Measurements from ENCODE around the gene WDR81.
A peak's percentile ranks its signal among the peaks of the same experiment; 100 is the strongest.
"Not testable (repeated sequence)": the region's sequence is repeated elsewhere in the genome, so short reads cannot be mapped to it uniquely, and the experiment has no call there.

Gene WDR81

DNA sequence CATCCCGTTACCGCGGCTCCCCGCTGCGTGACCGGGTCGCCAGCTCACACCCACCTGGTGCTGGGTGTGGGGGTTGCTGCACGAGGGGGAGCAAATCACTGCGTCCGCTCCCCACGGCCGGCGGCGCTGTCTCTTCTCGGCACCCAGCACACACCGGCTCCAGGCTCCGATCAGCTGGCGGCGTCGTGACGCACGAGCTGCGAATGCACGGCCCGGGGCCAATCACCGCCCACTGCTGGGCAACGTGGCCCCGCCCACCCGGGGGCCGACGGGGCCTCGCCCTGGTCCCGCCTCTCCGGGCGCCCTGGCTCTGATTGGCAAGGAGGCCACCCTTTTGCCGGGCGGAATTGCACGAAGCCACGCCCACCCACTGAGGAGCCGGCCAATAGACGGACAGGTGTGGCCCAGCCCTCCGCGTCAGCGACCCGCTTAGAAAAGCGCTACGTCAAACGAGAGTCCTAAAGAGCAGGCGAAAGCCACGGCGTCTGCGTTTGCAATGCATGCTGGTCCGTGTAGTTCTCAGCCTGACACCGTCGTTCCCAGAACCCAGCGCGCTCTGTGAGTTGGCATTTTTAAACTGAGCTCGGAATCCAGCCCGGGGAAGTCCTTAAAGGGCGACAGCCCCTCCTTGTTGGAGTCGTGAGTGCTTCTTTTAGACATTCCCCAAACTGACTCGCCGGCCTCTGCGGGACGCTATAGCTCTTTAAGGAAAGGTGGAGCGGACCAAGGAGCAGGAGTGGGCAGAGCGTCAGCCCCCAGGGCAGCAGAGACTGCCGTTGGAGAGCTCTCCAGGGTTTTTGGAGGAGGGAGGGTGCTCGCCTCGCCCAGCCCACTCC lies 8.2 kb upstream of the WDR81 start:
- TF ChIP-seq, protein P1, sequence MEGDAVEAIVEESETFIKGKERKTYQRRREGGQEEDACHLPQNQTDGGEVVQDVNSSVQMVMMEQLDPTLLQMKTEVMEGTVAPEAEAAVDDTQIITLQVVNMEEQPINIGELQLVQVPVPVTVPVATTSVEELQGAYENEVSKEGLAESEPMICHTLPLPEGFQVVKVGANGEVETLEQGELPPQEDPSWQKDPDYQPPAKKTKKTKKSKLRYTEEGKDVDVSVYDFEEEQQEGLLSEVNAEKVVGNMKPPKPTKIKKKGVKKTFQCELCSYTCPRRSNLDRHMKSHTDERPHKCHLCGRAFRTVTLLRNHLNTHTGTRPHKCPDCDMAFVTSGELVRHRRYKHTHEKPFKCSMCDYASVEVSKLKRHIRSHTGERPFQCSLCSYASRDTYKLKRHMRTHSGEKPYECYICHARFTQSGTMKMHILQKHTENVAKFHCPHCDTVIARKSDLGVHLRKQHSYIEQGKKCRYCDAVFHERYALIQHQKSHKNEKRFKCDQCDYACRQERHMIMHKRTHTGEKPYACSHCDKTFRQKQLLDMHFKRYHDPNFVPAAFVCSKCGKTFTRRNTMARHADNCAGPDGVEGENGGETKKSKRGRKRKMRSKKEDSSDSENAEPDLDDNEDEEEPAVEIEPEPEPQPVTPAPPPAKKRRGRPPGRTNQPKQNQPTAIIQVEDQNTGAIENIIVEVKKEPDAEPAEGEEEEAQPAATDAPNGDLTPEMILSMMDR (IDR thresholded peaks at IDR 0.05; ENCODE audit: extremely low read depth, insufficient read depth, missing control alignments): peak; percentile 14
- in situ Hi-C loops (cut with MboI; ENCODE audit: low pct_unique_long_range_greater_than_20kb, low sequenced_read_pairs, unreplicated experiment): loop anchor here (25.0 kb wide), 1 partner anchor 321 kb away; the partner anchor contains the start of genes DPH1, OVCA2 and RTN4RL1
- peak; percentile 100 for DNase-seq (ENCODE audit: low spot score)

DNA sequence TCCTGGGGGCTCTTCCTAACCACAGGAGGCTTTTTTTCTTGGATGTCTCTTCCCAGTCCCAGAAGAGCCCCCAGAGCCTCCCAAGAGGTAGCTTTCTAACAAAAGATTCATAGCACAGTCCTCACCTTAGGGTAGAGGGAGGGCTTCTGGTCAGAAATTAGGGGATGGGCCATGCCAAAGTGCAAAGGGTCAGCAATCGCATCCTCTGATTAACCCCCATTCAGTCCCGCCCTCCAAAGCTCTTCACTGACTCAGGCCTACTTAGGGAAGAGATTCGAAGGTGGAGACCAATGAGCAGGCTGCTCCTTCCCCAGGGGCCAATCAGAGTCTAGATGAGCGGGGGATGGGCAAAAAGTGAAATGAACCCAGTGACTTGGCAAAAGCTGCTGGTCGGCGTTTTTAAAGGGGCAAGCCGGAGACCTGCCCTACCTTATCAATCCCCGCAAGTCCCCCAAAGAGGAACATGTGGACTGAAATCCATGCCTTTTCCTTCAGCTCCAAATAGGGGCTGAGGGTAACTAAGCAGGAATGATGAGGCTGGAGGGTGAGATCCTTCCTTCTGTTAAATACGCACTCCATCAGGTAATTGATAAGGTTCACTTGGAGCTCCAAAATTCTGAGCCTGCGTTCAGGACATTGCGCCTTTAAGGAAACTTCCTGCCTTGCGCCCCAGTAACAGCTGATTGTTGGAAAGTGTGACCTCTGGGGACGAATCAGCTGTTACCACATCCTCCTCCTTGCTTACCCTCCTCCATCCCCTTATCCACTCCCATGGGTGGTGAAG lies 7.4 kb upstream of the WDR81 start:
- peak; percentile 95 for DNase-seq (ENCODE audit: low spot score)
- in situ Hi-C loops (cut with MboI; ENCODE audit: low pct_unique_long_range_greater_than_20kb, low sequenced_read_pairs, unreplicated experiment): loop anchor here (25.0 kb wide), 1 partner anchor 320 kb away; the partner anchor contains the start of genes DPH1, OVCA2 and RTN4RL1
- TF ChIP-seq, protein P1 (IDR thresholded peaks at IDR 0.05; ENCODE audit: extremely low read depth, insufficient read depth, missing control alignments): no peak

DNA sequence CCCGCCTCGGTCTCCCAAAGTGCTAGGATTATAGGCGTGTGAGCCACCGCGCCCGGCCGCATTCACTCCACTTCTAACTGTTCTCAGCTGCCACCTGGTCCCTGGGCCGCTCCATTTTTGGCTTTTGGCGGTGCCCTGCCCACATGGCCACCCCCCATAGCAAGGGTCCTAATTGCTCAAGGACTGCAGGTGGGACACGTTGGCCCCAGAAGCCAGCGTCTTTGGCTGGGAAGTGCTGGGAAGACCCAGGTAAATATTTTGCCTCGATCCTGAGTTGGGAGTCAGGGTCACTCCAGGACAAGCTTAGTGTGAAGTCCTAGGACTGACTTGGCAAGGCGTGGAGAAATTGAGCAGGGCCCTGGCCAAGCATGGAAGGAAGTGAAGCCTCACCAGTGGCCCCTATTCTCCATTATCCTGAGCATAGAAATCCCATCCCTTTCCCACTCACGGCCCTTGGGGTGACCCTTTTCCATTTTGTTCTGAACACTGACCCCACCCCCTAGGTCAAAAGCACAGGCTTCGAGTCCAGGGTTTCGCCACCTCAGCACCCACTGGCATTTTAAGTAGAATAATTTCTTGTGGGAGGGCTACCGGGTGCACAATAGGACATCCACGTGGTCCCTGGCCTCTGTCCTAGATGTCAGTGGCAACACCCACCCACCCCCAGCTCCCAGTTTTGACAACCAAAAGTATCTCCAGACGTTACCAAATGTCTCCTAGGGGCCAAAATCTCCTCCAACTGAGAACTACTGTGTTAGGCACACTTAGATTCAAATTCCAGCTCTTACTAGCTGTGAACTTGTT lies 5.9 kb upstream of the WDR81 start:
- TF ChIP-seq, protein P1 (IDR thresholded peaks at IDR 0.05; ENCODE audit: extremely low read depth, insufficient read depth, missing control alignments): no peak
- in situ Hi-C loops (cut with MboI; ENCODE audit: low pct_unique_long_range_greater_than_20kb, low sequenced_read_pairs, unreplicated experiment): loop anchor here (25.0 kb wide), 1 partner anchor 319 kb away; the partner anchor contains the start of genes DPH1, OVCA2 and RTN4RL1
- no peak for DNase-seq (ENCODE audit: low spot score)

DNA sequence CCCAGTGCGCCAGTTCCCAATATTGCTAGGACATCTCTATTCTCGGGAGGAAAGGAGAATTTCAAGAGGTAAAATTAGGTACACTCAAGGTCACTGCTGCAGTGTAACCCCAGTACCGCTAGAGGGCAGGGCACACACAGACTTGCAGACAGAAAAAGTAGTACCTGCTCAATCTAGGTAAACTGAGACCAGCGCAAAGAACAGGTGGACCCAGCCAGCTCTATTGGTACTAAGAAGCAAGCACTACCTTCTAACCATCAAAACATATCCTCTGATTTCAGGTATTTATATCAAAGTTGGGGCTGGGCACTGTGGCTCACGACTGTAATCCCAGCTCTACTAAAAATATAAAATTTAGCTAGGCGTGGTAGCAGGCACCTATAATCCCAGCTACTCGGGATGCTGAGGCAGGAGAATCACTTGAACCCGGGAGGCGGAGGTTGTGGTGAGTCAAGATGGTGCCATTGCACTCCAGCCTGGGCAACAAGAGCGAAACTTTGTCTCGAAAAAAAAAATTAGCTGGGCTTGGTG lies 3.6 kb upstream of the WDR81 start:
- DNase-seq (ENCODE audit: low spot score): no peak
- in situ Hi-C loops (cut with MboI; ENCODE audit: low pct_unique_long_range_greater_than_20kb, low sequenced_read_pairs, unreplicated experiment): loop anchor here (25.0 kb wide), 1 partner anchor 316 kb away; the partner anchor contains the start of genes DPH1, OVCA2 and RTN4RL1
- TF ChIP-seq, protein P1 (IDR thresholded peaks at IDR 0.05; ENCODE audit: extremely low read depth, insufficient read depth, missing control alignments): peak; percentile 98

DNA sequence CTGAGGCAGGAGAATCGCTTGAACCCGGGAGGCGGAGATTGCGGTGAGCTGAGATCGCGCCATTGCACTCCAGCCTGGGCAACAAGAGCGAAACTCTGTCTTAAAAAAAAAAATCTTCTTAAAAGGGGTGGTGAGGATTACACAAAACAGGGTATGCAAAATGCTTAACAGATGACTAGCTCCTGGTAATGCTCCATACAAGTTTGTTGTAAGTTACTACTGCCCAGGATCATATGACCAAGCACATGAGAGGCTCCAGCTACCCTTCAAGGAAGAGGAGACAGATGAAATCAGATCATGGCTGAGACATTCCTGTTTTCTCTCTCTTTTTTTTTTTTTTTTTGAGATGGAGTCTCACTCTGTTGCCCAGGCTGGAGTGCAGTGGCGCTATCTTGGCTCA lies 2.5 kb upstream of the WDR81 start:
- in situ Hi-C loops (cut with MboI; ENCODE audit: low pct_unique_long_range_greater_than_20kb, low sequenced_read_pairs, unreplicated experiment): loop anchor here (25.0 kb wide), 1 partner anchor 315 kb away; the partner anchor contains the start of genes DPH1, OVCA2 and RTN4RL1
- not testable (repeated sequence) for DNase-seq (ENCODE audit: low spot score)

DNA sequence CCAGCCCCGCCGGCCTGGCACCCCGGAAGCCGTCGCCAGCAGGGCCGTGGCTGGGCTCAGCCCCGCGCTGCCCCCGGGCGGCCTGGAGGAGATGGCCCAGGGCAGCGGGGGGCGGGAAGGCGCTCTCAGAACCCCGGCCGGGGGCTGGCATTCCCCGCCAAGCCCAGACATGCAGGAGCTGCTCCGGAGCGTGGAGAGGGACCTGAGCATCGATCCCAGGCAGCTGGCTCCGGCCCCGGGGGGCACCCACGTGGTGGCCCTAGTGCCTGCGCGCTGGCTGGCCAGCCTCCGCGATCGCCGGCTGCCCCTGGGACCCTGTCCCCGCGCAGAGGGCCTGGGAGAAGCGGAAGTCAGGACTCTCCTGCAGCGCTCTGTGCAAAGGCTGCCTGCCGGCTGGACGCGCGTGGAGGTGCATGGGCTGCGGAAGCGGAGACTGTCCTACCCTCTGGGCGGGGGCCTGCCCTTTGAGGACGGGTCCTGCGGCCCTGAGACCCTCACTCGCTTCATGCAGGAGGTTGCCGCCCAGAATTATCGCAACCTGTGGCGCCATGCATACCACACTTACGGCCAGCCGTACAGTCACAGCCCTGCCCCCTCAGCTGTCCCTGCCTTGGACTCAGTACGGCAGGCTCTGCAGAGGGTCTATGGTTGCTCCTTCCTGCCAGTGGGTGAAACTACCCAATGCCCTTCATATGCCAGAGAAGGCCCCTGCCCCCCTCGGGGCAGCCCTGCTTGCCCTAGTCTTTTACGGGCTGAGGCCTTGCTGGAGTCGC lies 551 bp downstream of the WDR81 start:
- in situ Hi-C loops (cut with MboI; ENCODE audit: low pct_unique_long_range_greater_than_20kb, low sequenced_read_pairs, unreplicated experiment): loop anchor here (25.0 kb wide), 1 partner anchor 312 kb away; the partner anchor contains the start of genes DPH1, OVCA2 and RTN4RL1
- TF ChIP-seq, protein P1 (IDR thresholded peaks at IDR 0.05; ENCODE audit: extremely low read depth, insufficient read depth, missing control alignments): no peak
- no peak for DNase-seq (ENCODE audit: low spot score)
